NT2/D1 (cell line): ENCODE data around the gene LILRB1.
"Not testable (repeated sequence)": the region's sequence is repeated elsewhere in the genome, so short reads cannot be mapped to it uniquely, and the experiment has no call there.

Experiments used
- SUZ12 ChIP-seq: IDR thresholded peaks from 2 replicates; pipeline ENCODE4 v1.6.1; 2011; ENCODE audit not compliant: insufficient read length, insufficient read depth; ENCODE audit errors: extremely low read depth
- ZNF274 ChIP-seq: IDR thresholded peaks from 2 replicates; pipeline ENCODE4 v1.6.1; 2011; ENCODE audit warnings: mild to moderate bottlenecking, low read depth, low read length

- not testable (repeated sequence) for TF ChIP-seq ZNF274, SUZ12
Measured at GRCh38 chr19:54595680-54596436, 34.4 kb upstream of the LILRB1 start.
